HG03378 (cell line): ENCODE data around the gene ETFB.

ENCODE experiments used
- ATAC-seq: cut with Tn5 transposase; IDR thresholded peaks from one replicate; pipeline ENCODE4 v1.9.1; 2021; ENCODE audit warnings: mild to moderate bottlenecking, moderate library complexity; ENCODE audit not compliant: unreplicated experiment

Gene ETFB

DNA sequence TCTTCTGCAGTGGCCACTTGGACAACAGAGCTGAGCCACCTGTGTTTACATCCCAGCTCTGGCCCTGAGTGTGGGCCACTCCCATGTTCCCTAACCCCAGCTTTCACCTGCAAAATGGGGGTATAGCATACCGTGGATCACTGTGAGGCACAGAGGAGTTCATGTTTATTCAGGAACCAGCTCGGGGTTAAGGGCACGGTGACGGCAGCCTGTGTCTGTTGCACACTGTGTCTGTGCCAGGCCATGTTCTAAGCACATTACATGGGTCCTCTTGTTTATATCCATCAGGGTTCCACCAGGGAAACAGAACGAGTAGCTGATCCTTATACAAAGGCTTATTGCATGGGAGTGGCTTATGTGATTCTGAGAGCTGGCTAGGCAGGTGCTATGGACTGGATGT, 68.8 kb downstream of the ETFB start:
- ATAC-seq, result no peak

DNA sequence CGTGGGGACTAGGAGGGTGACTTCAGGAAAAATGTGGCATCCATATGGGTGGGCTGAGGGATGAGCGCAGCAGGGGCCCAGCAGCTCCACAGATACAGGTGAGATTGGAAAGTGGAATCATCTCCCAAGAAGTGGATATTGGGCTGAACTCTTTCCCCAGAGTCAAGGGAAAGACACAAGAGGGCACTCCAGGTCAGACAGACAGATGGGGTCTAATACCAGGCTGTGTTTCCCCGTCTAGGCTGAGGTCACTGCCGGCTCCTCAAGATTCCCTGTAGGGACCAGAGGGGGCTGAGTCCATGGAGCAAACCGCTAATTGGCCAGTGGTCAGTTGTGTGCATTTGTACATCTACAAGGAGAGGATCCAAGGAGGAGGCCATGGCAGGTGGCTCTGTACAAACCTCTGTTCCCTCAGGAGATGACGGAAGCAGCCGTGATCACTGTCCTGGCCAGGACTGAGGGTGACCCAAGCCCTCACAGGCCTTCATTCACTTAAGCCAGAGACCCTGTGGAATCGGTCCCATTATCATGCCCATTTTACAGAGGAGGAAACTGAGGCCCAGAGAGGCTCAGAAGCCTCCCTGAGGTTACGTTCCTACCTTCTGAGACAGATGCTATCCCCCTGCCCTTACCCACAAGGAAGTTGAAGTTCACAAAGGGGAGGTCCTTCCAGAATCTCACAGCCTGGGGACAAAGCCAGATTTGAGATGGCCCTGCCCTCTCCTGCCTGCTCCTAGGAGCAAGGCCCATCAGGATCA, 69.7 kb downstream of the ETFB start:
- no peak for ATAC-seq

DNA sequence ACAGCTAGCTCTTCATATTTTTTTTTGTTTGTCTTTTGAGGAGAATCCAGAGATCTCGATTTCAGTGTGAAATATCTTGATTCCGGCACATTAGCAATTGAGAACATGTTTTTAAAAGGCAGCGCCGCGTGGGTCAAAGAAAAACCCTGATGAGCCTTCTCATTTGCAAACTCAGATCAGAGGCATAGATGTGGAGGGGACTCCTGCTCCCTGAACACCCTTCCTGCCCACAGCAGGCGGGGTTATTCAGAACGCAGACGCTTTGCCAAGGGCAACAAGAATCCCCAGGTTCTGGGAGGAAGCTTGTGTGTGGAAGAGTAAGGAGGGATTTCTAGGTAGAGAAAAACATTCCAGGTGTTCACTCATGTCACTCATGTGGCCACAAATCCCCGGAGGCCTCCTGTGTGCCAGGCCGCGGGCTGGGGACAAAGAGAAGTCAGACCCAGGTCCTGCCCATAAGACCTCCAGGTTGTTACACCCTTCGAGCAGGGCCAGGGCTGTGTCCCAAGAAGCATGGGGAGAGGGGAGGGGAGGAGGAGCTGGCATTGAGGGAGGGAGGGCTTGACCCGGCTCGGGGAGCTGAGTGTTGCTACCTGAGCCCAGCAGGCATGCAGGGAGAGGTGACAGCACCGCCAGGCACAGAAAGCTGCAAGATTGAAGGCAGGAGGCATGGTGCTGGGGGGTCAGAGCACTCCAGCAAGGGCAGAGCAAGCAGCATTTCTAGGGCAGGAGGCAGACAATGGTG, 70.6 kb downstream of the ETFB start:
- no peak for ATAC-seq
